Articular chondrocyte of knee joint (primary cell): ENCODE data around the gene ZNF276. TPM values are rescaled to one million over a fixed set of nuclear protein-coding genes. Genes with fewer than 3 reads are reported as not detected.

Source experiments
- total RNA-seq: library from RNA; depleted of rRNA; stranded (reverse); fragments of >200 nt; gene quantifications from 2 replicates; pipeline ENCODE4 v1.2.3, GENCODE V29; 2012

The ZNF276 gene, protein sequence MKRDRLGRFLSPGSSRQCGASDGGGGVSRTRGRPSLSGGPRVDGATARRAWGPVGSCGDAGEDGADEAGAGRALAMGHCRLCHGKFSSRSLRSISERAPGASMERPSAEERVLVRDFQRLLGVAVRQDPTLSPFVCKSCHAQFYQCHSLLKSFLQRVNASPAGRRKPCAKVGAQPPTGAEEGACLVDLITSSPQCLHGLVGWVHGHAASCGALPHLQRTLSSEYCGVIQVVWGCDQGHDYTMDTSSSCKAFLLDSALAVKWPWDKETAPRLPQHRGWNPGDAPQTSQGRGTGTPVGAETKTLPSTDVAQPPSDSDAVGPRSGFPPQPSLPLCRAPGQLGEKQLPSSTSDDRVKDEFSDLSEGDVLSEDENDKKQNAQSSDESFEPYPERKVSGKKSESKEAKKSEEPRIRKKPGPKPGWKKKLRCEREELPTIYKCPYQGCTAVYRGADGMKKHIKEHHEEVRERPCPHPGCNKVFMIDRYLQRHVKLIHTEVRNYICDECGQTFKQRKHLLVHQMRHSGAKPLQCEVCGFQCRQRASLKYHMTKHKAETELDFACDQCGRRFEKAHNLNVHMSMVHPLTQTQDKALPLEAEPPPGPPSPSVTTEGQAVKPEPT
- 8.2 and 13.1 TPM in 2 replicates for total RNA-seq

GRCh38 chr16:89720813-89721545 lies at the start of gene ZNF276, which contains the start of gene VPS9D1:
Gene ZNF276 (plus strand): TSS chr16:89721537. CDS start chr16:89721641, 104 bp downstream.
Gene VPS9D1 (minus strand): TSS chr16:89720898. CDS start chr16:89720861, 37 bp downstream.

GRCh38 chr16:89686520-89687091 lies 34.7 kb upstream of the ZNF276 start, which contains the start of gene CDK10:
Gene CDK10 (plus strand): TSS chr16:89686689. CDS start chr16:89686711, 22 bp downstream.

GRCh38 chr16:89701425-89702406 lies 19.6 kb upstream of the ZNF276 start, which contains the start of gene SPATA2L:
Gene SPATA2L (minus strand): TSS chr16:89701705. CDS start chr16:89701232, 473 bp downstream.

Other genes starting within 250 kb of the ZNF276 start
- gene ANKRD11, start 231.0 kb upstream of the ZNF276 start, total RNA-seq: 70.0 and 104 TPM in 2 replicates
- 75.4 and 83.2 TPM in 2 replicates for gene SPG7, start 213.1 kb upstream of the ZNF276 start, total RNA-seq
- 2,509 and 2,570 TPM in 2 replicates for gene RPL13, start 160.9 kb upstream of the ZNF276 start, total RNA-seq
- 0.22 and 0.26 TPM in 2 replicates for gene CPNE7, start 145.8 kb upstream of the ZNF276 start, total RNA-seq
- gene DPEP1, start 107.9 kb upstream of the ZNF276 start, total RNA-seq: not detected in 2 replicates
- 64.0 and 85.7 TPM in 2 replicates for gene CHMP1A, start 63.8 kb upstream of the ZNF276 start, total RNA-seq
- 2.7 and 3.1 TPM in 2 replicates for gene SPATA33, start 63.7 kb upstream of the ZNF276 start, total RNA-seq
- gene CDK10, start 34.8 kb upstream of the ZNF276 start, total RNA-seq: 30.5 and 30.8 TPM in 2 replicates
- gene SPATA2L, start 19.8 kb upstream of the ZNF276 start, total RNA-seq: 5.2 and 5.9 TPM in 2 replicates
- 10.2 and 12.5 TPM in 2 replicates for gene VPS9D1, start 639 bp upstream of the ZNF276 start, total RNA-seq
- gene FANCA, start 95.1 kb downstream of the ZNF276 start, total RNA-seq: 7.4 and 8.8 TPM in 2 replicates
- 2.2 TPM in 2 replicates for gene SPIRE2, start 106.9 kb downstream of the ZNF276 start, total RNA-seq
- gene TCF25, start 152.1 kb downstream of the ZNF276 start, total RNA-seq: 166 and 179 TPM in 2 replicates
- 5.4 and 8.2 TPM in 2 replicates for gene MC1R, start 197.3 kb downstream of the ZNF276 start, total RNA-seq
- gene TUBB3, start 201.8 kb downstream of the ZNF276 start, total RNA-seq: 90.6 and 121 TPM in 2 replicates
- 45.2 and 47.9 TPM in 2 replicates for gene DEF8, start 227.2 kb downstream of the ZNF276 start, total RNA-seq